ENCODE data around the gene CCDC141.
"Not testable (repeated sequence)": the region's sequence is repeated elsewhere in the genome, so short reads cannot be mapped to it uniquely, and the experiment has no call there.

The CCDC141 gene, protein sequence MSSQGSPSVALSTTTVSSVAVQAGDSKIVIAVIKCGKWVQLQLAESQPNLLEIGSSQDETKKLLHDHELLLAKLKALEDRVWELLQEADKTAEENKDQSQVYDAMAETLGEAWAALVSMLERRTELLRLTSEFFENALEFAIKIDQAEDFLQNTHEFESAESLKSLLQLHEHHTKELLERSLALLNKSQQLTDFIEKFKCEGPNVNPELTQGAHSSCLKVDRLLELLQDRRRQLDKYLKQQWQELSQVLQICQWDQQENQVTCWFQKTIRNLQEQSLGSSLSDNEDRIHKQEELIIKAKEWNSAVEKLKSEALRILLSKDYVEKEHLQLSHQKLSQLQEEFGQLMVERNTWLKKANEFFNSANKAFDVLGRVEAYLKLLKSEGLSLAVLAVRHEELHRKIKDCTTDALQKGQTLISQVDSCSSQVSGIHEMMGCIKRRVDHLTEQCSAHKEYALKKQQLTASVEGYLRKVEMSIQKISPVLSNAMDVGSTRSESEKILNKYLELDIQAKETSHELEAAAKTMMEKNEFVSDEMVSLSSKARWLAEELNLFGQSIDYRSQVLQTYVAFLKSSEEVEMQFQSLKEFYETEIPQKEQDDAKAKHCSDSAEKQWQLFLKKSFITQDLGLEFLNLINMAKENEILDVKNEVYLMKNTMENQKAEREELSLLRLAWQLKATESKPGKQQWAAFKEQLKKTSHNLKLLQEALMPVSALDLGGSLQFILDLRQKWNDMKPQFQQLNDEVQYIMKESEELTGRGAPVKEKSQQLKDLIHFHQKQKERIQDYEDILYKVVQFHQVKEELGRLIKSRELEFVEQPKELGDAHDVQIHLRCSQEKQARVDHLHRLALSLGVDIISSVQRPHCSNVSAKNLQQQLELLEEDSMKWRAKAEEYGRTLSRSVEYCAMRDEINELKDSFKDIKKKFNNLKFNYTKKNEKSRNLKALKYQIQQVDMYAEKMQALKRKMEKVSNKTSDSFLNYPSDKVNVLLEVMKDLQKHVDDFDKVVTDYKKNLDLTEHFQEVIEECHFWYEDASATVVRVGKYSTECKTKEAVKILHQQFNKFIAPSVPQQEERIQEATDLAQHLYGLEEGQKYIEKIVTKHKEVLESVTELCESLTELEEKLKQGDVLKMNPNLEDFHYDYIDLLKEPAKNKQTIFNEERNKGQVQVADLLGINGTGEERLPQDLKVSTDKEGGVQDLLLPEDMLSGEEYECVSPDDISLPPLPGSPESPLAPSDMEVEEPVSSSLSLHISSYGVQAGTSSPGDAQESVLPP (N-terminal part only)

DNA sequence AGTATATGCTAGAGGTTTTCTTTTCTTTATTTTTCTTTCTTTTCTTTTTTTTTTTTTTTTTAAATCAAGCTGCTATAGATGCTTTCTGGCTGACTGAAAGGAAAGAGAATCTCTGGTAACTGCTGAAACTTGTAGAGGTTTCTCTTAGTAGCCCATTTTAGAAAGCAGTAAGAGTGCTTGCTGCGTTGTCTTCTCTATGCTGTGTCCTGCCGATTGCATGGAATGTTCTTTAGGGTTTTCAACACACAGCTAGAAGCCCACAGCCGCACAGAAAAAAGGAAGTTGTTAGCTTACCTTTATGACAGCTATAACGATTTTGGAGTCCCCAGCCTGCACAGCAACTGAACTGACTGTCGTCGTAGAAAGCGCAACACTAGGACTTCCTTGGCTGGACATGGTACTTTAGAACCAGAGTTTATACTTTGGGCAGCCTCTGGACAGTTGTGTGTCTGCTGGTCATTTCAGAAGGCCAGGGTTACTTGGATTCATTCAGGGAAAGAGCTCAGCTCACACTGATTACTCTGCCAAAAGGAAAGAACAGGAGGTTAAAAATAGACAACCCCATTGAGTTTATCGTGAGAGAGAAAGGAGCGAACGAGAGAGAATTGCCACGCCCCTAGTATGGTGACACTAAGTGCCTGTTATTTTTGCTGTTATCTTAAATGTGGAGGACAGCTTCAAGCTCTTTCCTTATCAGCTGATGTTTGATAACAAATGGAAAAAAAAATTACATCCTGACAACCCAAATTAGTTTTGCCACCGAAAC lies at the start of gene CCDC141:
CCDC141 (minus strand) TSS at position 592 of the 766 bp plus-strand sequence; CDS start at position 396, 196 bp downstream.
- peak; percentile 32 for DNase-seq

DNA sequence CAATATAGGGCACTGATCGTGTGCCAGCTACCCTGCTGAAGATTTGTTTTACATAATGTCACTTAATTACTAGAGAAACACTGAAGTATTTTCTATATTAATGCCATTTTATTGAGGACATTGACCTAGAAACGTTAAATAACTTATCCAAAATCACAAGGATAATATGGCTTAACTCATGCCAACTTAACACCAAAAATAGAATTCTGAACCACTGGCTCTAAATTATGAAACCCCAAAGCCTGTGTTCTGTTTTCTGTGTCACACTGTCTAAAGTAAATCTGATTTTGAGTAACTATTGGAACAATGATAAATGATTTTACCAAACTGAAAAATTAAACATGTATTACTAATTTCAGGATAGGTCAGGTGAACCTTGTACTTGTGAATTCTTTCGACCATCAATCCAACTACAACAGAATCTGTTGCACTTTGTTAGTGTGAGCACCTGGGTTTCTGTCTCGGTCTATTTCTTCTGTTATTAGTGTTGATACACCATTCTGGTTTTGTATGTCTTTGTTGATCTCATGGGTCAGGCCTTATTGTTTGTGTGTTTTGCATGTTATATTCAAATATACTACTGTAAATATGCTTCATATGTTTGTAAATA lies 48.2 kb upstream of the CCDC141 start:
- DNase-seq: no peak

DNA sequence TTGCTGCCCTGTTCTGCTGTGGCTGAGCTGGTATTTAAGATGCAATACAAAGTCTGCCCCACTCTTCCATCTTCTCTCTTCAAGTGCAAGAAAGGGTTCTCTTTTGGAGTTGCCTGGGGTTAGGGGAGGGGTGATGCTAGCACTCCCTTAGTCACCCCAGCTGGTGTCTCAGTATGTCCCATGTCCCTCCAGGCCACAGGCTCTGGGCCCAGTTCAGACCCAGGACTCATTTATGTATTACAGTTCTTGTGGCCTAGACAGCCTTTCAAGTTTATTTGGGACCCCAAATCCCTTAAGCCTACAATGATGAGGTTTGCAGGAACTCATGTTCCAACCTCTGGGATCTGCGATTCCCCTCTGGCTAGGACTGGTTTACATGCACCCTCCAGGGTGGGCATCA lies 47.2 kb upstream of the CCDC141 start:
- no peak for DNase-seq

DNA sequence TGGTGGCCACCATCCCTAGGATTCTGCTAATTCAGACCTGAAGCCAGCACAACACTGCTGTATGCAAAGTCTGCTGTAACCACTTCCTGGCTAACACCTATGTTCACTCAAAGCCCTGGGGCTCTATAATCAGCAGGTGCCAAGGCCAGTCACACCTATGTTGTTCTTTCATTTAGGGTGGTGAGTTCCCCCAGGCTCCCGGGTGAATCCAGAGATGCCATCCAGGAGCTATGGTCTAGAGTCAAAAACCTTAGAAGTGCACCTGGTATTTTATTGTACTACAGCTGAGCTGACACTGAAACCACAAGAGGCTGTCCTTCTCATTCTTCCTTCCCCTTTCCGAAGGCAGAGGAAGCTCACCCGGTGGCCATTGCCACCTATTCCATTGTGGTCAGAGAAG lies 46.2 kb upstream of the CCDC141 start:
- DNase-seq: peak; percentile 5

DNA sequence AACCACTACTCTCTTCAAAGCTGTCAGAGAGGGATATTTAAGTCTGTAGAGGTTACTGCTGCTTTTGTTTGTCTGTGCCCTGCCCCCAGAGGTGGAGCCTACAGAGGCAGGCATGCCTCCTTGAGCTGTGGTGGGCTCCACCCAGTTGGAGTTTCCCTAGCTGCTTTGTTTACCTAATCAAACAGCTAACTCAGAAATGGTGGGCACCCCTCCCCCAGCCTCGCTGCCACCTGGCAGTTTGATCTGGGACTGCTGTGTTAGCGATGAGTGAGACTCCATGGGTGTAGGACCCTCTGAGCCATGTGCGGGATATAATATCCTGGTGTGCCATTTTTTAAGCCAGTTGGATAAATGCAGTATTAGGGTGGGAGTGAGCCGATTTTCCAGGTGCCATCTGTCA lies 43.0 kb upstream of the CCDC141 start:
- DNase-seq: not testable (repeated sequence)

DNA sequence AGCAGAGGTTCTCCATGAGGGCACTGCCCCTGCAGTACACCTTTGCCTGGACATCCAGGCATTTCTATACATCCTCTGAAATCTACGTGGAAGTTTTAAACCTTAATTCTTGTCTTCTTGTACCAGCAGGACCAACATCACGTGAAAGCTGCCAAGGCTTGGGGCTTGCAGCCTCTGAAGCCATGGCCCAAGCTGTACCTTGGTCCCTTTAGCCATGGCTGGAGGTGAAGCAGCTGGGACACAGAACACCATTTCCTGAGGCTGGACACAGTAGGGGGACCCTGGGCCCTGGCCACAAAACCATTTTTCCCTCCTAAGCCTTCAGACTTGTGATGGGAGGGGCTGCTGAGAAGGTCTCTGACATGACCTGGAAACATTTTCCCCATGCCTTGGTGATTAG lies 32.8 kb upstream of the CCDC141 start:
- no peak for DNase-seq

DNA sequence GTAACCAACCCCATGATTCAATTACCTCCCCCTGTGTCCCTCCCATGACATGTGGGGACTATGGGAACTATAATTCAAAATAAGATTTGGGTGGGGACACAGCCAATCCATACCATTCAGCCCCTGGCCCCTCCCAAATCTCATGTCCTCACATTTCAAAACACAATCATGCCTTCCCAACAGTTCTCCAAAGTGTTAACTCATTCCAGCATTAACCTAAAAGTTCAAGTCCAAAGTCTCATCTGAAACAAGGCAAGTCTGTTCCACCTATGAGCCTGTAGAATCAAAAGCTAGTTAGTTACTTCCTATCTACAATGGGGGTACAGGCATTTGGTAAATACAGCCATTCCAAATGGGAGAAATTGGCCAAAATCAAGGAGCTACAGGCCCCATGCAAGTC lies 32.0 kb upstream of the CCDC141 start:
- DNase-seq: no peak

DNA sequence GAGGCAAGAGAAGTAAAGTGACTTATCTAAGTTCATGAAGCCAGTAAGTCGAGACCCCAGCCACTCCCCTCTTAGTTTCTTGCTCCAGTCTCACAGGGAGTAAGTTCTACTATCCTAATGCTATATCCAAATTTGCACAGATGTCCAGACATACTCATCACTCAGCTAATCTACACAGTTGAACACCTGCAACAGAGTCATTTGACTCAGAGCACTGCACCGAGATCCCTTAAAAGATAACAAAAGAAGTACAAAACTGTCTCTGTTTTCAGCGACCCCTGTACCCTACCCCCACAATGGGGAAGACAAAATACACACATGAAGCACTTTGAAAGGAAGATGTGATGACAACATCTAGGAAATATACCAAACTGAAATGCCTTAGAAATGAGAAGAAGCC lies 22.6 kb upstream of the CCDC141 start:
- DNase-seq: no peak

DNA sequence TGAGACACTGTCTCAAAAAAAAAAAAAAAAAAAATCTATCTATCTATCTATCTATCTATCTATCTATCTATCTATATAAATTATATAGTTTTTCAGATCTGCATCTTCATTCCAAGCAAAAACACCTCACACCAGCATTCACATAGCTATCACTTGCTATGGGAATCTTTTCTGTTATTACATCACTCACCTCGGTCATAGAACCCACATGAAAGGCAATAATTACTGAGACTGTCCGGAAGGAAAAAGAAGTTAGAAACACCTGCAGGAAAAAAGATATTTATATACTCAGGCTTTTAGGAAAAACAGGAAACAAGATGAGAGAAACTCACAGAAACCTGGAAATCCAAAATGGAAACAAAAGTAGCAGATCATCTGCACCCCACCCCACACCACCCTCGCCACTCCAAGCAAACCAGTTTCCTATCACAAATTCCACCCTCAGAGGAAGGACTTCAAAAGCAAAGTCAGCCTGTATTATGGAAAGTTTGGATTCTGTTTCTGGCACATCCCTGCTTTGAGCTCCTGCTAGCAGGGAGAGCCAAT lies 21.9 kb upstream of the CCDC141 start:
- no peak for DNase-seq

DNA sequence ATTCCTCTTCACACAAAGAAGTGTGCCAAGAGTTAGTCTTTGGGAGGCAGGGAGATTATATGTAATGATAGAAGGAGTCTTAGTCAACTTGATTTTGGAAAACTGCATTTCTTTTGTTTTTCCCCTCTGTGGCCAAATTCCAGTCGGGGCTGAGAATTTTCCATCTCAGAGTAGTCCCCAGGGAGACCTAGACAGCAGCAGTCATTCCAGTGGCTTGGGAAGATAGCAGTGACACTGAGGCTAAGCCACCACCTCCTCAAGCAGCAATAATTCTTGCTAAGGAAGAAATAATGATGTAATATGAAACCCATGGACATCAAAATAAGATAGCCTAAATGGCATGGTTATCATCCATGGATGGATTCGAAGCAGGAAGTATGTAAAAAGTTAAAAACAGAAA lies 21.0 kb upstream of the CCDC141 start:
- DNase-seq: no peak

DNA sequence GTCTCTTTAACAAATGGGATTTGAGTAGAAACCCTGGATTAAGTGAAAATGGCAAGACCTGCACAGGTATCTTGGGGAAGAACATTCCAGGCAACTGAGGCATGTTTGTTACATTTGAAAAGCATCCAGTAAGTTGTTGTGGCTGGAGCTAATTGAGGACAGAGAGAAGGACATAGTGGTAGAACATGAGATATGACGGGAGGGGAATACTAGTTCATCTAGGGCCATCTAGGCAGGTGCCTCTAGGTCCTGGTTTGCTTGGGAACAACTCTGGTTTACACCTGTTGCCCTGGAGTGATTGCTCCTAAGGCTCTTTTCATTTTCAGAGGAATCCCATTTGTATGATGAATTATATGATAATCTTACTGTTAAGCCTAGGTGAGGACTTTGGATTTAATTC lies 19.7 kb upstream of the CCDC141 start:
- no peak for DNase-seq

DNA sequence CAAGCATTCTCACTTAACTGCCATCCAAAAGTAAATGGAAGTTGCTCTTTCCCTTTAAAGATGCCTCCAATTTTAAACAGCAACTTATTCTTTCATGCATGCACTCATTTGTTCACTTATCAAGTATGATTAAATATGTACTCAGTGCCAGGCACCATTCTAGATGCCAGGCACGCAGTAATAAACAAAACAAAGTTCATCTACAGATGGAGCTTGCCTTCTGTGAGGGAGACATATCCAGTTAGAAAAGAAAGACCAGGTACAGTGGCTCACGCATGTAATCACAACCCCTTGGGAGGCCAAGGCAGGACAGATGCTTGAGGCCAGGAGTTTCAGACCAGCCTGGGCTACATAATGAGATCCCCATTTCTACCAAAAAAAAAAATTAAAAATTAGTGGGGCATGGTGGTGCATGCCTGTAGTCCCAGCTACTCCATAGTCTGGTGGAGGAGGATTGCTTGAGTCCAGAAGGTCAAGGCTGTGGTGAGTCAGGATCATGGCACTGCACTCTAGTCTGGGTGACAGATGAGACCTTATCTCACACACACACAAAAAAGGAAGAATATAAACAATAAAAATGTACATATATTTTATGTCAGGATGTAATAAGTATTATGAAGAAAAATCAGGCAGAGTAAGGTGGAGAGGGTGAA lies 19.2 kb upstream of the CCDC141 start:
- DNase-seq: no peak

DNA sequence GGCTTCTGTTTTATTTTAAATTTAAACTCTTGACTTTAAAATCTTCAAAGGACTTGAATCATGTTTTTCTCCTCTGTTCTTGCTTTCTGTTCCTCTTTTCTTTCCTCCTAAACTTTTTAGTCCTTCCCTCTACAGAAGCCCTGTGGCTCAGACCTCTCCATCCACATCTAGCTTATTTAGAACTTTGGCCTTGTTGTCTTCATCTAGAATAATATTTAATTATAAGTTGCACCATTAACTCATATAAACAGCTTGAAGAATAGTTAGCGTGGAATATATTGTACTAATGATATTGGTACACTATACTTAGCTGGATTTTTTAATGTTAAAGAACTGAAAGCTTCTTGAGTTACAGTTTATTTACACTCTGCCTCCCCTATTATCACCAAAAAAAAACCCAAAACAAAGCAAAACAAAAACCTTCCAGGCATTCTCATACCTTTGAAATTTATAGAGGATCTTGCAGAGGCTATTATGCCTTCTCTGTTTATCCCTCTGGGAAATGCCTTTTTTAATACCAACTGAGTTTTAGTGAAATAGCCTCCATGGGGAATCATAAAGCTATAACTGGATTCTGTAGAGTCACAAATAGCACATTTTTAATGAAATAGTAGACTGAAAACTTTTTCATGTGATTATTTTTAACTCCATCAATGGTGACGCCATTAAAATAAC lies 9.2 kb upstream of the CCDC141 start:
- DNase-seq: no peak

DNA sequence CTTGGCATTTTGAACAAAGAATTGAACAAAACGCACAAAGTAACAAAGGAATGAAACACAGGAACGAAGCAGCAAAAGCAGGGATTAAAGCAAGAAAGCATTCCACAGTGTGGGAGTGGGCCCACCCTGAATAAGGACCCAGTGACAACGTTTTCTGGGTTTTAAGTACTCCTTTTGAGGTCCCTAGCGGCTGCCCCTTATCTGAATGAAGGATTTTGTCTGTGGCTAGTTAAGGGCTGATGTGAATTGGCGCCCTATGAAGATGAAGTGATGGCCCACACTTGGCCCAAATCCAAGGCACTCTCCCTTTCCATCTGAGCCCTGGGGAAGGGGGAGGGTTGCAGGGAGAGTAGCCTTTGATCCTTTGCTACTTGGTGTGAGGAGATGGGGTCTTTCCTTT lies 7.8 kb upstream of the CCDC141 start:
- no peak for DNase-seq

DNA sequence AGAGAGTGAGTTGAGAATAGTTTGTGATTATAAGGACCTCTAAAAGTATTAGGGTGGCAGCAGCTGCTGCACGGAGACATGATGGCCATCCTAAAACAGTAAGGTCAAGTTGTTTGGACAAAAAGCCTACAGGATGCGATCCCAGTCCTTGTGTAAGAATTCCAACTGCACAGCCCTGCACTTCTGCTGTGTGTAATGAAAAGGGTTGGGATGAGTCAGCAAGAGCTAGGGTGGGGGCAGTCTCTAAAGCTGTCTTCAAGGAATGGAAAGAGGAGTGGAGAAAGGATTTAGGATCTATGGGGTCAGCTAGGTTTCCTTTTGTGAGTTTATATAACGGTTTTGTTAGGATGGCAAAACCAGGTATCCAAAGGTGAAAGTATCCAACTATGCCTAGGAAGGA lies 3.6 kb upstream of the CCDC141 start:
- DNase-seq: not testable (repeated sequence)

DNA sequence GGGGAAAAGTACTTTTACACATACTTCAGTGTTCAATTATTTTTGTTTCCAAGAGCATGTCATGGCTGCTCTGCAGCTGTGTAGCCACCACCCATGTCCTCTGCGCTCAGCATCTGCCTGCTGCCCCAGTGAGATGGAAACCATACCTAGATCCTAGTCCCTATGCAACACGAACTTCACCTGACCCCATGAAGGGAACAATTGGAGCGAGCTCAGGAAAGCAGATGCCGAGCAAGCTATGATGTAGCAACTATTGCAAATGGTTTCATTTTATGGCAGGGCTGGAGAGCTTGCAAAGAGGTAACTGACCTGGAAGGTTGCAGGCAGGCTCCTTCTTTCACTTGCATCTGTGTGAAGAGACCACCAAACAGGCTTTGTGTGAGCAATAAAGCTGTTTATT lies 1.3 kb upstream of the CCDC141 start:
- DNase-seq: no peak

DNA sequence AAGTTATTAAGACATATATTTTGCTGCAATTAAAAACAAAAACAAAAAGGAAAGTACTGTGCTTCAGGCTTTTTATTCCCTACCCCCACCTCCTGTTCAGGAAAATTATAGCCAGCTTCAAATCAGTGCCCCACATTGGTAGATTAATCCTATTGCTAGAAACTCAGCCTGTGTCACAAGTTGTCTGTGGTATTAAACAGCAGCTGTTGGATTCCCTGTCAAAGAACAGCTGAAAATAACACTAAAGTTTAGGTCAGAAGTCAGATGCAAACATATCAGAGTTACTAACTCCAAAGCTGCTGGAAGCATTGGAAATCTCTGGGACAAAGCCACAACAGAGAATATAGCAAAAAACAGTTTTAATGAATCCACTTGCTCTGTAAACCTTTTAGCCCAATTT lies 818 bp upstream of the CCDC141 start:
- no peak for DNase-seq

DNA sequence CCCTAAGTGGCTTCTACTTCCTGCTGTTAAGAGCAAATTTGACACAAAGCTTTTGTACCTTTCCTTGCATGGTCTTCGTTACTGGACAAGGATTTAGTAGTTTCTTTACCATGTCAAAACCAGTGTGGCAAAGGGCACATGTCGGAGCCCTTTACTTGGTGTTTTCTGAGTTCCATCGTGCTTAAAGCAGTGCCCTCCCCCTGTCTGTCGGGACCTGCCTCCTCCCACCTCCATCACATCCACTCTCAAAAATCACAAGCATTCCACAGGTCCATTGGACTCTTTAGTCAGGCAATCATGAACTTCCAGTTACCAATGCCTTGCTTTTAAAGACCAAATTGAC lies 763 bp downstream of the CCDC141 start:
- DNase-seq: no peak

DNA sequence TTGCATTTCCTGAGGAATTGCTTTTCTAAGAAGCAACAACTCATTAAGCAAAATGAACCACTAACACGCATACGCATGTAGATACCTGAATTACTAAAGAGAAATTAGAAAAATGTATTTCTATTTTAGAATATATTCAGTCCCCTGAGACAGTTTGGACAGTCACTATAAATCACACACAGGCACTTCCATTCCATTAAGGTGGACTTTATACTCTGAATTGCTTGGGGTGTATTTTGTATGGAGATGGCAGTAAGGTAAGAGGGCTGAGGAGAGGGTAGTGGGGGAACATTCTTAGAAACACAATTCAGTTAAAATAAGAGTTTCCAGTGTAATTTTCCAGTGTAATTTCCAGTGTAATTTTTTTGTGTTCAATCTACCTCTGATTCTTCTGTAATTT lies 1.8 kb downstream of the CCDC141 start:
- DNase-seq: no peak

DNA sequence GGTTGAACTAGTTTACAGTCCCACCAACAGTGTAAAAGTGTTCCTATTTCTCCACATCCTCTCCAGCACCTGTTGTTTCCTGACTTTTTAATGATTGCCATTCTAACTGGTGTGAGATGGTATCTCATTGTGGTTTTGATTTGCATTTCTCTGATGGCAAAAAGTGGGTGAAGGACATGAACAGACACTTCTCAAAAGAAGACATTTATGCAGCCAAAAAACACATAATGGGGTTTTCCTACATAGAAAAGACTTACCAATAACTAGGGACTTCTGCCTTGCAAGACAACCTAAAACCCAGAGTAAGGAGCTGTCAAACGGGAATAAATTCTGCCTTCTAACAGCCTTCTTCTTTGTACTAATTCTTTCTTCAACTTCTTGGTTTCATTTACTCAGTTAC lies 4.3 kb downstream of the CCDC141 start:
- not testable (repeated sequence) for DNase-seq

DNA sequence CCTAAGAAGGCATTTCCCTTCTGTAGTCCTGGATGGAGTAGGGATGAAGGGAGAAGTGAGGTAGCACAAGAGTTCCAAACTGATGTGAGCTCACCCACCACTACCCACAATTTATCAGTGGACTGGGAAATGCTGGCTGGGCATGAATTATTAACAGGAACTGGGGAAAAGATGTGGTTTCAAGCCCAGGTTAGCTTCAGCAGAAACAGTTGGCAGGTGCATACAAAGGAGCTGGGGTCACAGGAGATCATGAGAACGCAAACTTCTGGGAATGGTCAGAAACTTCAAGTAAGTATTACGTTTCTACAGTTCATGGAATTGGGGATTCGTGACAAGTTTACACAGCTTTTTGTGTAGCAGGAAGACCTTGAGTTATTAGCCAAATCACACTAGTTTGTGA lies 5.4 kb downstream of the CCDC141 start:
- DNase-seq: no peak
